ENCODE data around the gene PEX11A.

The PEX11A gene

DNA sequence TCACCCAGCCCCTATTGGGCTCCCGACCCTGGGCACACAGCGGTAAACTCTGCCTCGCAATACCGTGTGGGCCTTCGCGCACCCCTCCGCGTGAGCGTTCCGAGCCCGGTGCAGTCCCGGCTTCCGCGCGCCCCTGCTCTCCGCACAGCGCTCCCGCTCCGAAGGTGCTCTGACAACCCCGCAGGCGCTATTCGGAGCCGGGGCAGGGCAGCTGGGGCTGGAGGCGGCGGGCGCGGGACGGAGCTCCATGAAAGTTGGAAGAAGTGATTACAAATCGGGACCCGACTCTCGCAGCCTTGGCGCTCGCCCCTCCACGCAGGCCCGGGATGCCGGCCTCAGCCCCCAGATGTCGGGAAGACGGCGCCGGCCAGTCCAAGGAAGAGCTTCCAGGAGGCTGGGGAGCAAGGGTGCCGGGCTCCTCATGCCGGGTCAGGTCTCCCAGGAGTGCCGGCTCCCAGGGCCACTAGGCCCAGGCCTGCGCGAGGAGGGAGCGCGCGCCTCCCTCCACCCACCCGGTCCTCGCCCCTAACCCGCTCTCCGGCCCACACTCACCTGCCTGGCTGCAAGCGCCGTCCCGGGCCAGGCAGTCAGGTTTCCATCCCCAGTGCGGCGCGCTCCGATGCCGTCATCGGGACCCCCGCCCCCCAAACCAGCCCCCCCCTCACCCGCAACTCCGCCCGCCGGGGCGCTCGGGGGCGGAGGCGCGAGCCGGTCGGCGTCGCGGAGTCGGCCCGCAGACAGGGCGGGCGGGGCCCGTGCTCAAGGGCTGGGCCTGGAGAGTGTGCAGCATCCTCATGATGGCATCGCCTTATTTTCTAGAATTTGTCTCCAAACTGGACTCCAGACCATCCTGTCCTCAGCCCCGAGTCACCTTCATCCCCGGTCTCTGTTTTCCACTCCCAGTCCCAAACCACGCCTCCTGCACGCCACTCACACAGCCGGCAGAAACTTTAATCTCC, 35.4 kb downstream of the PEX11A start, which contains the start of gene KIF7:
KIF7 (minus strand) TSS at position 621 of the 959 bp plus-strand sequence. CDS start 2,537 bp downstream, outside the sequence.
- no peak for DNase-seq (ENCODE audit: low spot score)

DNA sequence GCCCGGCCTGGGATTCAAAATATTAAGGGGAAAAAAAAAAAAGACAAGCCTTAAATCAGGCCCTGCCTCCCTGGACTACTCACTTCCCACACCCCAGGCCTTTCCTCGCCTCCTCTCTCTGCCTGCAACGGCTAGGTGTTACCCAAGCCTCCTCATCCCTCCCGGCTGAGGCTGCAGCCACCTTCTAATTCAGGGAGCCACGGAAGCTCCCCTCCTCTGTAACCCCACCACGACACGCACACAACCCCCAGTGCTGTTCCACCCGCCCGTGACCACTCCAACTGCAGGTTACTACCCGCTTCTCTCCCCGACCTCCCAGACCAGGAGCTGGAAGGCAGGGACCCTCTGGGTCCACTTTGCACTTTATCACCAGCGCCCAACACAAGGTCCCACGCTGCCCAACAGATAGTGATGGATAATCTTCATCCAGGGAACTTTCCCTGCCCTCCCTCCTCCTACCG, 36.2 kb downstream of the PEX11A start:
- DNase-seq (ENCODE audit: low spot score): no peak

DNA sequence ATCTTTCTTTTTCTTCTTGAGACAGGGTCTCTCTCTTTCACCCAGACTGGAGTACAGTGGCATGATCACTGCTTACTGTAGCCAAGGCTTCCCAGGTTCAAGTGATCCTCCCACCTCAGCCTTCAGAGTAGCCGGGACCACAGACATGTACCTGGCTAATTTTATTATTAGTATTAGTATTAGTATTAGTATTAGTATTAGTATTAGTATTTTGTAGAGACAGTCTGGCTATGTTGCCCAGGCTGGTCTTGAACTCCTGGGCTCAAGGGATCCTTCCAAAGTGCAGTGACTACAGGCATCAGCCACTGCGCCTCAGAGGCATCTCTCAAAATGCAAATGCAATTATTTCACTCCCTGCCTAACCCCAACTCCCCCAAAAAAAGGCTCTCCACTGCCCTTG, 37.0 kb downstream of the PEX11A start:
- no peak for DNase-seq (ENCODE audit: low spot score)

DNA sequence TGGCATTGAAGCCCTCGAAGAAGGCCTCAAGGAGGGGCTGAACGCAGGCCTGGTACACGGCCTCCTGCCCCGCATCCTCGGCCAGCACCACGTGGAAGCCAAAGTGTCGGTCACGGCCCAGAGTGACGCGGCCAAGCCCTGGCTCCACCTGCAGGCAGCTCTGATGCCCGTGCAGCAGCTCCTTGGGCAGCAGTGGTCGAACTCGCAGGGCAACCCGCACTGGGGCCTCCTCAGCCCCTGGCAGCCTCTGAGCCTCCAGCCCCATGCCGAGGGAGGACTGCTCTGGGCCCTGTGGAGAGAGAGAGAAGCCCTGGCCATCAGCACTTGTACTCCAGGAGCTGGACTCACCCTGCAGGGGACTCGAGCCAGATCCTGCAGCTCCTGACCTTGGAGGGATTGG, 37.9 kb downstream of the PEX11A start:
- no peak for DNase-seq (ENCODE audit: low spot score)

DNA sequence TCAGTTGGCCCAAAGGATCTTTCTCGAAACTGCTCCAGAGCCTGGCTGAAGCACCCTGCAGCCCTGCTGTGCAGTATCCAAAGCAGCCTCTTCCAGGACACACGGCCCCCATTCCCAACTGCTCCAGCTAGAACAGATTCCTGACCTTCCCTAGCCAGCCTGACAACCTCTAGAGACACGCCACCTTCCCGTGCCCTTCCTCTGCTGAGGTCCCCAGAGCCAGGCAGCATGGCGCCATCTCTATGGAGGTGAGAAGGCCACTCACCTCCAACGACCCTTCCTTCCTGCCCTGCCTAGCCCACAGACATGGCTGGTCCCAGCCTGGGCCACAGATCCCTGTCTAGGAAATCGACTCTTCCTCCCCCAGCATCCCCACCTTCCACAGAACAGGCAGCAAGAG, 38.4 kb downstream of the PEX11A start:
- no peak for DNase-seq (ENCODE audit: low spot score)

DNA sequence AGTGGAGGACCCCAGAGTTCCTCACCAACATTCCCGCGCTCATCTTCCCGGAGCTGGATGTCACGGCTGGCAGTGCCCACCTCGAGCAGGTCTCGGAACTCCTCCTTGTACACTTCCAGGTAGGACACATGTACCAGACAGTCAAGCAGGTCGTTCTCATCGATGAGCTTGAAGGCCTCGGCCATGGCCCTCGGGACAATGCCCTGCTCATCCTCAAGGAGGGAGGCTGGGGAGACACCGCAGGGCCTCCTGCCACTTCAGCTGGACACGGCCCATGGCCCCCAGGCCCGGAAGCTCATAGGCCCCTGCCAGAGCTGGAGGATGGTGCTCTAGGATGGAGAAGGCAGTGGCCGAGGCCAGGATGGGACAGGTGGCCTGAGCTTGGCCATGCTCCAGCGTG, 40.8 kb downstream of the PEX11A start:
- no peak for DNase-seq (ENCODE audit: low spot score)

DNA sequence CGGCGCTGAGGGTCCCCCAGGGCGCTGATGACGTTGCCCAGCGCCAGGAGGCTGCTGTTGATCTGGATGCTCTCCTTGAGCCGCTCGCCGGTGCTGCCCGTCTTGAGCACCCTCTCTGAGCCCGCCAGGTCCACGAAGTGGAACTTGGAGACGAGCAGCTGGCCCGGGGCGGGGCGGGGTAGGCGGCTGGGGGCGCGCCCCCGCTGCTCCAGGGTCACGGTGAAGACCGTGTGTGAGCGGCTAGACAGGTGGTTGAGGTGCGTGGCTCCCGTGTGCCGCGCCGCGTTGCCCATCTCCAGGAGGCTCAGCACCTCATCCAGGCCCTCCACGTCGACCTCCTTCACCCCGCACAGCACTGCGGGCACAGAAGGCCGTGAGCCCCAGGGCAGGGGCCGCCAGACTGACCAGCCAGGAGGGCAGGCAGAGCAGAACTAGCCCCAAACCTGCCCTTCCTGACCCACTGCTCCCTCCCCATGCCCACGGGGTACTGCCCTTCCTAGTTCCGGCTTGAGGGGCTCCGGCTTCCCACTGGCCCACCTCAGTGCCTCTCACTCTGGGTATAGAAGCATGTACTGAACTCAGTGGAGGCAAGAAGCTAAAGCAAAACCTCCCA, 41.4 kb downstream of the PEX11A start:
- DNase-seq (ENCODE audit: low spot score): no peak

DNA sequence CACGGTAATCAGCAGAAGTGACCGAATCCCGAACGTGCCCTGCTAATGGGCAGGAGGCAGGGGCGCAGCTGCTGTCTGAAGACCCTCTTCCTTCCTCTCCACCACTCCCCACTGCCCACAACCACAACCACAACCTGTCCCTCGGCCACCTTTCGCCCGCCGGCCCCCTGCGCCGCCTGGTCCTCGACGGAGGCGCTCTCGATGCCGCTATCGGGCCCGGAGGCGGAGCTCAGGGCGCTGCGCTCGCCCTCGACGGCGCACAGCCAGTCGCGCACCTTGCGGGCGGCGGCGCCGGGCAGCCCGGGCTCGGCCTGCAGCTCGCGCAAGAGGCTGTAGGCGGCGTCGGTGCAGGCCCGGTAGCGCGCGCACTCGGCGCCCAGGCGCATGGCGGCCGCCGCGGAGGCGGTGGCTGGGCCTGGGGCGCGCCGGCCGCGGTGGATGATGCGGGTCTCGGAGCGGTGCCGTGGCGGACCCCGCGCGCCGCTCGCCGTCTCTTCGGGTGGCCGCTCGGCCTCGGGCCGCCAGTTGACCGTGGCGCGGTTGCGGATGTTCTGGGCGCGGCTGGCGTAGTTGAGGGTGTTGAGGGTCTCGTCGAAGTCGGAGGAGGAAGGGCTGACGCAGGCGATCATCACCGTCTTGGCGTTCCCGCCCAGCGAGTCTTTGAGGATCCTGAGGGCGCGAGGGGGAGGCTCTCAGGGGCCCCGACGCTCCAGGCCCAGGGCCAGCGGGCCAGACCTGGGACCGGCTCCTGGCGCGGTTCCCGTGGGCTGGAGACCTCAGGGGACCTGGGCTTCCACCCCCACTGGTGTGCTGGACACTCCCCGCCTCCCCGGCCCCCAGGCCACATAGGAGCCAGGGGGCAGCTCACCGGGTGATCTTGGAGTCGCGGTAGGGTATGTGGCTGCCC, 42.2 kb downstream of the PEX11A start:
- DNase-seq (ENCODE audit: low spot score): no peak

DNA sequence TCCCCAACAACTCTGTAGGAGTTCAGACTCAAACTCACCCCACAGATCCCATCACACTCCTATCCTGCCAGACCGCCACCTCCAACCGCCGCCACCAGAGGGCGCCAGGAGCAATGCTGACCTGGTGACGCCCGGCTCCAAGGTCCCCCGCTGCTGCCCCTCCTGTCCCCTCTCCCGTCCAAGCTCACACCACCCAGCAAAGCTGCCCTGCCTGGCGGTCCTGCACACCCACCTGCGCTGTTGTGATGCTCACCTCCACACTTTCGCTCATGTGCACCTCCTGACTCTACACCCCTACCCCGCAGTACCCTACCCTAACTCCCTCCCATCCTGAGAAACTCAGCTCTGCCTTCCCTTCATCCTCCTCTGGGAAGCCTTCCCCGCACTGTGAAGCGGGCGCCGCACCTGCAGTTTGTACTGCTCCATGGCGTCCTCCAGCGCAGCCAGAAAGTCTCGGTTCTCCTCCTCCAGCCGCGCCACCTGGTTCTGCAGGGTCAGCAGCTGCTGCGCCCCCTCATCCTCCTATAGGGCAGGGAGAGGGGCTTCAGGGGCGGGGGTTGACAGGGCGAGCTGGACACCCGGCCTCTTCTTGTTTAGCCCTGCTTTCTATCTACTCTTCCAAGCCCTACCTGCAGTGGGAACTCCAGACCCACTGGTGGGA, 43.2 kb downstream of the PEX11A start:
- peak; percentile 47 for DNase-seq (ENCODE audit: low spot score)

DNA sequence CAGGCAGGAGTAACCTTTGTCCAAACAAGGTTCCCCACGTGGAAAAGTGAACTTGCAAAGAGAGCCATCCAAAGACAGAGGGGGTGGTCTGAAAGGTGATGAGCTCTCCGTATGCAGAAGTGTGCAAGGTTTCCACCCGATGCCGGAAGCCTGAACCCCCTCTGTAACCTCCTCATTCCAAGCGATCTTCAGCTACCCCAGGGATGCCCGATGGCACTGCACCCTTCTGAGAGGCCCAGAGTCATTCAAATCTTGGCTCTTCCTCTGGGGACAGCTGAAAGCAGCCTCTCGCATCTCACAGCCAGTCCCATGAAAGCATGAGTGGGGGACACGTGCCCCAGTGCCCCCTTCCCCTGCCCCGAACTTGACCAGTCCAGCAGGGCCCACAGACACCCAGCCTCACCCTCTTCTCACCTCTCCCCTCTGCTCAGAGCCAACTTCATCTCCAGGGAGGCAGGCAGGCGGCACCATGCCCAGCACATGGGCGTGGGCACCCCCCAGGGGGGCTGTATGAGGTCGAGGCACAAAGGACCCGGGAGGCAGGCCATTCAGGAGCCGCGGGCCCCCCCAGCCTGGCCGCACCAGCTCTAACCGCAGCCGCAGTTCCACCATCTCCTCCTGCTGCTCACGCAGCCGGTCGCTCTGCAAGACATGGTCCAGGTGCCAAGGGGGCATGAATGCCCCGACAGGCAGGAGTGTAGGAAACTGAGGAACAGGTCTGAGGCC, 44.0 kb downstream of the PEX11A start:
- DNase-seq (ENCODE audit: low spot score): no peak

DNA sequence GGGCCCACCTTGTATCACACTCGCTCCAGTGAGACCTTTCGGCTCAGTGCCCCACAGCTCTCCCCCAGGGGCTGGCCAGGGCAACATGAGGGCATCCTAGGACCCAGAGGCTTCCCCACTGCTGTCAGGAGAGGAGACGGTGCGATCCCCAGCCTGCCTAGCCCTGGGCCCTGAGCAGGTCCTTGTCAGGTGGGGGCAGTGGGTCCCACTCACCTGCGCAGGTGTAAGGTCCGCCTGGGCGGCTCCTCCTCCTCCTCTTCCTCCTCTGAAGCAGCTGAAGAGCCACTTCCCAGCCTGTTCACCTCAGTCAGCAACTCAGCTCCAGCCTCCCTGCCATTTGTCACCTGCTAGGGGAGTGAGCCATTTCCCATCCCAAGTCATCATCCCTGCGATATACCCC, 44.9 kb downstream of the PEX11A start:
- no peak for DNase-seq (ENCODE audit: low spot score)

DNA sequence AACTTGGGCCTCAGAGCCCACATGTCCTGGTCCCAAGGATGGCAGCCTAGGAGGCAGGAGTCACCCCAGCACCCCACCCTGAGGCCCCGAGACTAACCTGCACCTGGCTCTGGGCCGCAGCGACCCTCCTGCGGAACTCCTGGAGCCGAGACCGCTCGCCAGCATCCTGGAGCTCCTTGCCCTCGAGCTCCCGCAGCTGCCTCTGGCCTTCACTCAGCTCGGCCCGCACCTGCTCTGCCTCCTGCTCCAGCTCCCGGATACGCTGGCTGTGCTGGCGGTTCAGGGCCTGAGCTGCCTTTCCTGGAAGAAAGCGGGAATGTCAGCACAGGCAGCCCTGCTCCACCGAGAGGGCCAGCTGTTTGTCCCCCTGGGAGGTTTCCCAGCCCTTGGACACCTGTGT, 48.4 kb downstream of the PEX11A start:
- DNase-seq (ENCODE audit: low spot score): no peak

DNA sequence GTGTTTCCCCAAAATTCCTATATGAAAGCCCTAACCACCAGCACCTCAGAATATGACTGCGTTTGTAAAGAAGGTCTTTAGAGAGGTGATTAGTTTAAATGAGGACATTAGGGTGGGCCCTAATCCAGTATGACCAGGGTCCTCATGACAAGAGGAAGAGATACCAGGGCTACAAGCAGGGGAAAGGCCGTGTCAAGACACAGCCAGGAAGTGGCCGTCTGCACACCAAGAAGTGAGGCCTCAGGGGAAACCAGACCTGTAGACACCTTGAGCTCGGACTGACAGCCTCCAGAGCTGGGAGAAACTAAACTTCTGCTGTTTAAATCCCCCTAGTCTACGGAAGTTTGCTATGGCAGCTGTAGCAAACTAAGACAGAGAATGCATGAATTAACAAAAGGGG, 49.5 kb downstream of the PEX11A start:
- no peak for DNase-seq (ENCODE audit: low spot score)

DNA sequence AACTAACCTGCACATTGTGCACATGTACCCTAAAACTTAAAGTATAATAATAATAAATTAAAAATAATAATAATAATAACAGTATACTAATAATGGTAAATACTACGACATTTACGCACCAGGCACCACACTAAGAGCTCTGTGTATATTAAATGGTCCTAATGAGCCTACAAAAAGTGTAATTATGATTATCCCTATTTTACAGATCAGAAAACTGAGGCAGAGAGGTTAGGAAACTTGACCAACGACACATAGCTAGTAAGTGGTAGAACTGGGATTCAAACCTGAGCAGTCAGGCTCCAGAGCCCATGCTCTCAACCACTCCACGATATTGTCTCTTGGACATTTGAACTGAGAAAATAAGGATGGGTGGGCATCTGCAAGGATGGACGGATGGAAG, 50.3 kb downstream of the PEX11A start:
- DNase-seq (ENCODE audit: low spot score): no peak

DNA sequence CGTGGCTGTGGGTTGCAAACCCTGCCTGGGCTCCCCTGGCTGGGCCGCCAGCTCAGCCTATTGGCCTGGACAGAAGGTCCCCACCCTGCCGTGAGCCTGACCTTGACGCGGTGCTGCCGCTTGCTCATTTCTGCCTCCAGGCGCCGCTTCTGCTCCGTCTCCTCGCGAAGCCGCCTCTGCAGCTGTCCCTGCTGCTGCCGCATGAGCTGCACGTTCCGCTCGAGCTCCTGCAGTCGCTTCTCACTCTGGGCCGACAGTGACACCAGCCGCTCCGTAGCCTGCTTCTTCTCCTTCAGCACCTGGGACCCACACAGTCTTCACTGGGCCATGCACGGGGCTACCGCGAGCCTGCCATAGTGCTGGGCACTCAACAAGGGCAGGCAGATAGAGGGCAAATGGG, 57.0 kb downstream of the PEX11A start:
- no peak for DNase-seq (ENCODE audit: low spot score)

DNA sequence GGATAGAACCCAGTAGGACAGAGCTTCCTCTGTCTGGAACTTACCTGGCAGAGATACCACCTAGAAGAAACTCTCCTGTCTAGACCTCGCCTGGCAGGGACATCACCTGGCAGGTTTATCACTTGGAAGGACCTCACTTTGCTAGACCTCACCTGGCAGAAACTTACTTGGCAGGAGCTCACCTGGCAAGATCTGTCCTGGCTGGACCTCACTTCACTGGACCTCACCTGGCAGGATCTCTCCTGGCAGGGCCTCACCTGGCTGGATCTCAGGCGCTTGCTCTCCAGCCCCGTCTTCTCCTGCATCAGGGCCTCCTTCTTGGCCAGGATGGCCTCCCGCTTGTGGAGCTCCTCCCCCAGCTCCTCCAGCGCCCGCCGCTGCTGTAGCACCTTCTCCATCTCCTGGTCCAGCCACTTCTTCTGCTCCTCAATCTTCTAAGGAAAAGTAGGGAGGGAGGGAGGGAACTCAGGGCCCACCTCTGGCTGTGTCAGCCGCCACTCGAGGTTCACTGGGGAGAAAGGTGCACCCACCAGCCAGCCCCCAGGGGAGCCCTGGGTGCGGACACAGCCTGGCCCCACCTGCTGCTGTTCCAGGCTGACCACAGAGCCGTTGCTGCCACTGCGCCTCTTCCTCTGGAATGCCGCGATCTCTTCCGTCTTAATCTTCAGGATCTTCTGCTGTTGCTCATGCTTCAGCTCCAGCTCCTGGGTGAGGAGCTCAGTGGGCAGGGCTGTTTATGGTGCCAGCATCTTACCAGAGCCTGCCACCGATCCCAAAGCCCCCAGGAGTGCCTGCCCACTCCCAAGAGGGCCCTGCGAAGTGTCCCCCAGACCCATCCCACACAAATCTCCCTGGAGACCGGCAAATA, 57.8 kb downstream of the PEX11A start:
- DNase-seq (ENCODE audit: low spot score): no peak

DNA sequence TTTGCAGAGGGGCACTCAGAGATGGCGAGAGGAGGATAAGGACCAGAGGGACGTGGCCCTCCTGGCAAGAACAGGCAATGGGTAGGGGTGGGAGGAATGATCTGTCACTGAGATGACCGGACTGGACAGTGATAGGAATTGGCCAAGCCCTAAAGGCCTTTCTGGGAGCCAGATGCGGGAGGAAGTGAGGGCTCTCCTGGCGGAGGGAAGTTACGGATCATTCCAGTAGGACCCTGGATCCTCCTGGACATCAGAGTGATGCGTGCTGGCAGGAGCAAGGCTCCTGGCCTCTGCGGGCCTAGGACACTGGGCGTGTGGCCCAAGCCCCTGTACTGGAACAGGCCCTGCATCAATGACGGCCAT, 58.7 kb downstream of the PEX11A start:
- DNase-seq (ENCODE audit: low spot score): no peak

All from CD4-positive, alpha-beta T cell treated with Interleukin-15 for 4 hours (primary cell).